HK-2 (cell line): ENCODE results near the gene MMP15.
A peak's percentile ranks its signal among the peaks of the same experiment; 100 is the strongest.

Experiments
- DNase-seq: peaks from one replicate; pipeline ENCODE4 v3.0.0-alpha.2; 2018; ENCODE audit not compliant: unreplicated experiment

Gene MMP15

GRCh38 chr16:57996406-57997175, 29.0 kb upstream of the MMP15 start:
- DNase-seq = no peak

- DNase-seq = no peak
Observed at GRCh38 chr16:57997176-57997527, 28.4 kb upstream of the MMP15 start.

- DNase-seq = no peak
Observed at GRCh38 chr16:57997528-57998265, 27.9 kb upstream of the MMP15 start.

GRCh38 chr16:57998486-57998885, 27.1 kb upstream of the MMP15 start:
- DNase-seq = peak; percentile 85

- DNase-seq = no peak
Observed at GRCh38 chr16:57998992-57999365, 26.6 kb upstream of the MMP15 start.

GRCh38 chr16:57999366-57999970, 26.1 kb upstream of the MMP15 start:
- DNase-seq = no peak

GRCh38 chr16:57999971-58000705, 25.4 kb upstream of the MMP15 start, which contains the start of gene ZNF319:
TSS of gene ZNF319 (minus strand) at chr16:58000672. CDS start at chr16:57998265, 2,407 bp downstream.
- no peak for DNase-seq

GRCh38 chr16:58000706-58001676, 24.6 kb upstream of the MMP15 start, which contains the start of gene USB1:
TSS of gene USB1 (plus strand) at chr16:58001407. CDS start at chr16:58001484, 77 bp downstream.
- DNase-seq = peak; percentile 92

- DNase-seq = no peak
Observed at GRCh38 chr16:58001781-58002415, 23.7 kb upstream of the MMP15 start.

GRCh38 chr16:58002416-58002800, 23.1 kb upstream of the MMP15 start:
- no peak for DNase-seq

GRCh38 chr16:58002936-58003335, 22.6 kb upstream of the MMP15 start:
- no peak for DNase-seq

GRCh38 chr16:58004736-58005135, 20.8 kb upstream of the MMP15 start:
- peak; percentile 76 for DNase-seq

GRCh38 chr16:58009856-58010416, 15.6 kb upstream of the MMP15 start:
- DNase-seq = no peak

GRCh38 chr16:58010886-58011285, 14.7 kb upstream of the MMP15 start:
- DNase-seq = no peak

- no peak for DNase-seq
Observed at GRCh38 chr16:58011652-58012051, 13.9 kb upstream of the MMP15 start.

GRCh38 chr16:58012481-58012880, 13.1 kb upstream of the MMP15 start:
- DNase-seq = no peak

- DNase-seq = no peak
Observed at GRCh38 chr16:58013201-58013956, 12.2 kb upstream of the MMP15 start.

GRCh38 chr16:58016840-58017446, 8.6 kb upstream of the MMP15 start:
- DNase-seq = no peak

GRCh38 chr16:58018803-58019202, 6.8 kb upstream of the MMP15 start:
- no peak for DNase-seq
